WTC11 (cell line): ENCODE measurements around the gene CACNB3. TPM values are rescaled to one million over a fixed set of nuclear protein-coding genes. Genes with fewer than 3 reads are reported as not detected.

Source experiments
- ARID4B ChIP-seq: sonication (generic); formaldehyde crosslinking; IDR thresholded peaks from 2 replicates; pipeline ENCODE4 v1.8.0; 2023; ENCODE audit warnings: missing genetic modification reagents, mild to moderate bottlenecking, borderline replicate concordance
- ATF2 ChIP-seq: sonication (generic); formaldehyde crosslinking; IDR thresholded peaks from 2 replicates; pipeline ENCODE4 v1.8.1; 2022; ENCODE audit warnings: low read depth, missing genetic modification reagents, borderline replicate concordance
- CREM ChIP-seq: sonication (generic); formaldehyde crosslinking; IDR thresholded peaks from 2 replicates; pipeline ENCODE4 v1.8.1; 2022; ENCODE audit warnings: mild to moderate bottlenecking, missing genetic modification reagents, moderate library complexity
- CTCF ChIP-seq: fragments of 200-600 bp; IDR thresholded peaks from 2 replicates; pipeline ENCODE4 v1.8.0; 2022; ENCODE audit warnings: antibody characterized with exemption
- E2F1 ChIP-seq: sonication (generic); formaldehyde crosslinking; IDR thresholded peaks from 2 replicates; pipeline ENCODE4 v1.8.0; 2022; ENCODE audit warnings: mild to moderate bottlenecking, missing genetic modification reagents
- E2F4 ChIP-seq: sonication (generic); formaldehyde crosslinking; IDR thresholded peaks from 2 replicates; pipeline ENCODE4 v1.8.1; 2022; ENCODE audit warnings: low read depth, mild to moderate bottlenecking, moderate library complexity, missing genetic modification reagents, borderline replicate concordance
- EMX1 ChIP-seq: fragments of 250-450 bp; sonication (Bioruptor Pico); IDR thresholded peaks from 2 replicates; pipeline ENCODE4 v1.8.0; 2021; ENCODE audit warnings: mild to moderate bottlenecking
- ERG ChIP-seq: fragments of 250-450 bp; sonication (Bioruptor Pico); IDR thresholded peaks from 2 replicates; pipeline ENCODE4 v1.8.0; 2021; ENCODE audit warnings: mild to moderate bottlenecking
- ESRRA ChIP-seq: sonication (generic); formaldehyde crosslinking; IDR thresholded peaks from 2 replicates; pipeline ENCODE4 v1.8.1; 2022; ENCODE audit warnings: mild to moderate bottlenecking, missing genetic modification reagents, borderline replicate concordance
- GABPB1 ChIP-seq: sonication (generic); formaldehyde crosslinking; IDR thresholded peaks from 2 replicates; pipeline ENCODE4 v1.8.1; 2023; ENCODE audit warnings: mild to moderate bottlenecking, missing genetic modification reagents
- IRF1 ChIP-seq: sonication (generic); formaldehyde crosslinking; IDR thresholded peaks from 2 replicates; pipeline ENCODE4 v1.8.0; 2023; ENCODE audit warnings: missing genetic modification reagents
- JUN ChIP-seq: sonication (generic); formaldehyde crosslinking; IDR thresholded peaks from 2 replicates; pipeline ENCODE4 v1.8.0; 2023; ENCODE audit warnings: mild to moderate bottlenecking, missing genetic modification reagents
- MYBL2 ChIP-seq: sonication (generic); formaldehyde crosslinking; IDR thresholded peaks from 2 replicates; pipeline ENCODE4 v1.8.1; 2023; ENCODE audit warnings: mild to moderate bottlenecking, moderate library complexity, missing genetic modification reagents
- NFYB ChIP-seq: sonication (generic); formaldehyde crosslinking; conservative IDR thresholded peaks from 2 replicates; pipeline ENCODE4 v1.8.0; 2022; ENCODE audit warnings: low read depth, missing genetic modification reagents
- NR3C1 ChIP-seq: sonication (generic); formaldehyde crosslinking; conservative IDR thresholded peaks from 2 replicates; pipeline ENCODE4 v1.8.1; 2023; ENCODE audit warnings: low read depth, mild to moderate bottlenecking, missing genetic modification reagents
- PRDM15 ChIP-seq: sonication (generic); formaldehyde crosslinking; IDR thresholded peaks from 2 replicates; pipeline ENCODE4 v1.8.0; 2022; ENCODE audit warnings: missing genetic modification reagents
- ZNF423 ChIP-seq: fragments of 250-450 bp; sonication (Bioruptor Pico); IDR thresholded peaks from 2 replicates; pipeline ENCODE4 v2.1.2; 2022; ENCODE audit warnings: mild to moderate bottlenecking, moderate library complexity
- ZSCAN18 ChIP-seq: fragments of 250-450 bp; sonication (Bioruptor Pico); IDR thresholded peaks from 2 replicates; pipeline ENCODE4 v2.1.2; 2022; ENCODE audit warnings: mild to moderate bottlenecking, moderate library complexity
- total RNA-seq: library from RNA; stranded (reverse); gene quantifications from 3 replicates; pipeline ENCODE4 v1.2.3, GENCODE V29; 2021

Gene CACNB3
- total RNA-seq, 1 experiment from 2014 or later: 17.0 TPM

GRCh38 chr12:48814262-48815125 is 3.8 kb upstream of the CACNB3 start (continued):
- TF ChIP-seq ATF2 (CRISPR knock-in tag) (no peak), MYBL2 (CRISPR knock-in tag) (peak; percentile 52; the same call in 1 of the 2 replicates), JUN (CRISPR knock-in tag) (no peak), GABPB1 (CRISPR knock-in tag) (0 out of 2 replicates have a peak, but pooled peaks have one; percentile 23), ZNF423 (CRISPR knock-in tag) (peak; percentile 91), CTCF (peak; percentile 92), ESRRA (CRISPR knock-in tag) (no peak), E2F1 (CRISPR knock-in tag) (no peak), EMX1 (CRISPR knock-in tag) (0 out of 2 replicates have a peak, but pooled peaks have one; percentile 28), ERG (CRISPR knock-in tag) (no peak), IRF1 (CRISPR knock-in tag) (0 out of 2 replicates have a peak, but pooled peaks have one; percentile 13), NFYB (CRISPR knock-in tag) (no peak), PRDM15 (CRISPR knock-in tag) (no peak), E2F4 (CRISPR knock-in tag) (no peak), ARID4B (no peak), CREM (CRISPR knock-in tag) (0 out of 2 replicates have a peak, but pooled peaks have one; percentile 41), ZSCAN18 (no peak), NR3C1 (no peak)
